ENCODE results near the gene VWC2L.

VWC2L gene

GRCh38 chr2:214379227-214379626 is 31.6 kb upstream of the VWC2L start:
- no peak for TF ChIP-seq CTCF (IDR thresholded peaks at IDR 0.05; ENCODE audit: extremely low read depth, missing control alignments)
- no peak for DNase-seq (ENCODE audit: low spot score)

GRCh38 chr2:214380681-214381080 is 30.2 kb upstream of the VWC2L start:
- TF ChIP-seq CTCF (IDR thresholded peaks at IDR 0.05; ENCODE audit: extremely low read depth, missing control alignments) = no peak
- no peak for DNase-seq (ENCODE audit: low spot score)

- TF ChIP-seq CTCF (IDR thresholded peaks at IDR 0.05; ENCODE audit: extremely low read depth, missing control alignments) = no peak
- no peak for DNase-seq (ENCODE audit: low spot score)
Measured at GRCh38 chr2:214382229-214382628, 28.6 kb upstream of the VWC2L start.

- TF ChIP-seq CTCF (IDR thresholded peaks at IDR 0.05; ENCODE audit: extremely low read depth, missing control alignments) = no peak
- no peak for DNase-seq (ENCODE audit: low spot score)
Measured at GRCh38 chr2:214386720-214387119, 24.1 kb upstream of the VWC2L start.

- TF ChIP-seq CTCF (IDR thresholded peaks at IDR 0.05; ENCODE audit: extremely low read depth, missing control alignments) = no peak
- DNase-seq (ENCODE audit: low spot score) = no peak
Measured at GRCh38 chr2:214389334-214389733, 21.5 kb upstream of the VWC2L start.

GRCh38 chr2:214393796-214394195 is 17.1 kb upstream of the VWC2L start:
- no peak for TF ChIP-seq CTCF (IDR thresholded peaks at IDR 0.05; ENCODE audit: extremely low read depth, missing control alignments)
- DNase-seq (ENCODE audit: low spot score) = no peak

GRCh38 chr2:214395040-214395439 is 15.8 kb upstream of the VWC2L start:
- no peak for TF ChIP-seq CTCF (IDR thresholded peaks at IDR 0.05; ENCODE audit: extremely low read depth, missing control alignments)
- no peak for DNase-seq (ENCODE audit: low spot score)

Data from GM20000 (cell line).